Measurements from ENCODE around the gene KLRF1.

DNA sequence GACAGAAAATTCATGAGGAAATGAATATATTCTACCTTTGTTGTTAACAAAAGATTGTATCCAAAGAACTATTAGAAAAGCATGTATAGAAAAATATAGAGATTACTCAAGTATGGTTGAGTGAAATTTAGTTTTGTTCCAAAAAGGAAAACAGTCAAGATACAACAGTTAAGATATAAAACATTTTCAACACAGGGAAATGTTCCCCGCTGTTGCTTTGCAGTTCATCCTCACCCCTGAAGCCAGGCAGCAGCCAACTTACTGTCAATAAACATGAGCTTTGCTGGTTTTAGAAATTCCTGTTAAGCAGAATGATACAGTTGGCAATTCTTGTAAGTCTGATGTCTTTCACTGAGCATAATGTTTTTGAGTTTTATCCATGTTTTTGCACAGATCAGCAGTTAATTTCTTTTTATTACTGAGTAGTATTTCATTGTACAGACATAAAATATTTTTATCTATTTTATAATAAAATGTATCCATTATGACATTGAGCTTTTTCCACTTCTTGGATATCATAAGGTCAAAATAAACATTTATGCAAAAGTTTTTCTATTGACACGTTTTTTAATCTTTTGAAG is 43.1 kb downstream of the KLRF1 start:
- no peak for TF ChIP-seq CTCF (IDR thresholded peaks at IDR 0.05; ENCODE audit: poor library complexity, severe bottlenecking)
- TF ChIP-seq POLR2AphosphoS5 (IDR thresholded peaks at IDR 0.05): no peak
- TF ChIP-seq MXI1 (conservative IDR thresholded peaks at IDR 0.05; ENCODE audit: poor library complexity, severe bottlenecking): no peak
- no peak for TF ChIP-seq EZH2 (IDR thresholded peaks at IDR 0.05; ENCODE audit: borderline replicate concordance, insufficient read depth, low read length, poor library complexity, severe bottlenecking)
- TF ChIP-seq SMC3 (conservative IDR thresholded peaks at IDR 0.05; ENCODE audit: poor library complexity): no peak
- TF ChIP-seq EP300 (conservative IDR thresholded peaks at IDR 0.05; ENCODE audit: poor library complexity, severe bottlenecking): no peak
- TF ChIP-seq RAD21 (conservative IDR thresholded peaks at IDR 0.05): no peak
- TF ChIP-seq, protein P1, sequence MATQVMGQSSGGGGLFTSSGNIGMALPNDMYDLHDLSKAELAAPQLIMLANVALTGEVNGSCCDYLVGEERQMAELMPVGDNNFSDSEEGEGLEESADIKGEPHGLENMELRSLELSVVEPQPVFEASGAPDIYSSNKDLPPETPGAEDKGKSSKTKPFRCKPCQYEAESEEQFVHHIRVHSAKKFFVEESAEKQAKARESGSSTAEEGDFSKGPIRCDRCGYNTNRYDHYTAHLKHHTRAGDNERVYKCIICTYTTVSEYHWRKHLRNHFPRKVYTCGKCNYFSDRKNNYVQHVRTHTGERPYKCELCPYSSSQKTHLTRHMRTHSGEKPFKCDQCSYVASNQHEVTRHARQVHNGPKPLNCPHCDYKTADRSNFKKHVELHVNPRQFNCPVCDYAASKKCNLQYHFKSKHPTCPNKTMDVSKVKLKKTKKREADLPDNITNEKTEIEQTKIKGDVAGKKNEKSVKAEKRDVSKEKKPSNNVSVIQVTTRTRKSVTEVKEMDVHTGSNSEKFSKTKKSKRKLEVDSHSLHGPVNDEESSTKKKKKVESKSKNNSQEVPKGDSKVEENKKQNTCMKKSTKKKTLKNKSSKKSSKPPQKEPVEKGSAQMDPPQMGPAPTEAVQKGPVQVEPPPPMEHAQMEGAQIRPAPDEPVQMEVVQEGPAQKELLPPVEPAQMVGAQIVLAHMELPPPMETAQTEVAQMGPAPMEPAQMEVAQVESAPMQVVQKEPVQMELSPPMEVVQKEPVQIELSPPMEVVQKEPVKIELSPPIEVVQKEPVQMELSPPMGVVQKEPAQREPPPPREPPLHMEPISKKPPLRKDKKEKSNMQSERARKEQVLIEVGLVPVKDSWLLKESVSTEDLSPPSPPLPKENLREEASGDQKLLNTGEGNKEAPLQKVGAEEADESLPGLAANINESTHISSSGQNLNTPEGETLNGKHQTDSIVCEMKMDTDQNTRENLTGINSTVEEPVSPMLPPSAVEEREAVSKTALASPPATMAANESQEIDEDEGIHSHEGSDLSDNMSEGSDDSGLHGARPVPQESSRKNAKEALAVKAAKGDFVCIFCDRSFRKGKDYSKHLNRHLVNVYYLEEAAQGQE (IDR thresholded peaks at IDR 0.05; ENCODE audit: borderline replicate concordance): no peak
- no peak for TF ChIP-seq TAF1 (IDR thresholded peaks at IDR 0.05; ENCODE audit: low read depth)

Data from neural cell (in vitro differentiated cells).